HS-27A (cell line): Measurements from ENCODE around the gene TECR.
A peak's percentile ranks its signal among the peaks of the same experiment; 100 is the strongest.
"Not testable (repeated sequence)": the region's sequence is repeated elsewhere in the genome, so short reads cannot be mapped to it uniquely, and the experiment has no call there.

Source experiments
- DNase-seq: peaks from one replicate; pipeline ENCODE4 v3.0.0-alpha.2; 2012; ENCODE audit warnings: low read depth, missing footprints

The TECR gene

GRCh38 chr19:14529254-14530004 lies at the start of gene TECR:
Gene TECR, plus strand, starts transcription at chr19:14529594. Its CDS starts 103 bp downstream, at chr19:14529697.
- peak; percentile 98 for DNase-seq

GRCh38 chr19:14479975-14480699 lies 49.3 kb upstream of the TECR start:
- no peak for DNase-seq

GRCh38 chr19:14480700-14481079 lies 48.7 kb upstream of the TECR start:
- no peak for DNase-seq

GRCh38 chr19:14482172-14482941 lies 47.0 kb upstream of the TECR start:
- no peak for DNase-seq

DNA sequence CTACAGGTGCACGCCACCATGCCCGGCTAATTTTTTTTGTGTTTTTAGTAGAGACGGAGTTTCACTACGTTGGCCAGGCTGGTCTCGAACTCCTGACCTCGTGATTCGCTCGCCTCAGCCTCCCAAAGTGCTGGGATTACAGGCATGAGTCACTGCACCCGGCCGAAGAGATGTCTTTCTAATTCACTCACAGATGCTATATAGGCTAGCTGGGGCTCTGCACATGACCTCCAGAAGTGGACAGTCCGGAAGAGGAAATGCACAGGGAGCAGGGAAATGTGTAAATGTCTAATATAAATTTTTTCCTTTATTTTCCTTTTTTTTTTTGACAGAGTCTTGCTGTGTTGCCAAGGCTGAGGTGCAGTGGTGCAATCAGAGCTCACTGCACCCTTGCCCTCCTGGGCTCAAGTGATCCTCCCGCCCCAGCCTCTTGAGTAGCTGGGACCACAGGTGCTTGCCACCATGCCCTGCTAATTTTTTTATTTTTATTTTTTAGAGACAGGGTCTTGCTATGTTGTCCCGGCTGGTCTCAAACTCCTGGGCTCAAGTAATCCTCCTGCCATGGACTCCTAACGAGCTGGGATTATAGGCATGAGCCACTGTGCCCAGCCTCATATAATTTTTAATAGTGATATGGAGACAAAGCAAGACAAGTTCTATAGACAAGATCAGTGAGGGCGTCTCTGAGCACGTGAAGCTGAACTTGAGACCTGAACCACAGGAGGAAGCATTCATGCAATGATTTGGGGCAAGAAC lies 41.8 kb upstream of the TECR start:
- no peak for DNase-seq

- DNase-seq, result no peak
Observed at GRCh38 chr19:14492756-14493337, 36.5 kb upstream of the TECR start.

DNA sequence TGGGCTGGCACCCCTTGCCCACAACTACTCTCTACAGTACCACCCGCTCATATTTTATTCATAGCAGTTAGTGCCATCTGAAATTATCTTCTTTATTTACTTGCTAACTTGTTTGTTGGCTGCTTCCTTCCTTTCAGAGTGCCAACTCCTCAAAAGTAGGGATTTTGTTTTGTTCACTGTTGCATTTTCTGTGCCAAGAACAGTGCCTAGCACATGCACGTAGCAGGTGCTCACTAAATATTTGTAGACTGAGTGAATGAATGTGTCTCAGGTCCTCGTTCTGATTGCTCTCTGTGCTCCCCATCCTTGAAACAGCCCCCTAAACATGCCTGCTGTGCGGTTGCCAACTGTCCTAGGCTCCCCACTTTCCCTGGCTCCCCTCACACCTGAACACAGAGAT lies 35.0 kb upstream of the TECR start:
- no peak for DNase-seq

GRCh38 chr19:14494910-14495671 lies 34.3 kb upstream of the TECR start:
- no peak for DNase-seq

GRCh38 chr19:14495672-14496028 lies 33.7 kb upstream of the TECR start:
- DNase-seq, result no peak

DNA sequence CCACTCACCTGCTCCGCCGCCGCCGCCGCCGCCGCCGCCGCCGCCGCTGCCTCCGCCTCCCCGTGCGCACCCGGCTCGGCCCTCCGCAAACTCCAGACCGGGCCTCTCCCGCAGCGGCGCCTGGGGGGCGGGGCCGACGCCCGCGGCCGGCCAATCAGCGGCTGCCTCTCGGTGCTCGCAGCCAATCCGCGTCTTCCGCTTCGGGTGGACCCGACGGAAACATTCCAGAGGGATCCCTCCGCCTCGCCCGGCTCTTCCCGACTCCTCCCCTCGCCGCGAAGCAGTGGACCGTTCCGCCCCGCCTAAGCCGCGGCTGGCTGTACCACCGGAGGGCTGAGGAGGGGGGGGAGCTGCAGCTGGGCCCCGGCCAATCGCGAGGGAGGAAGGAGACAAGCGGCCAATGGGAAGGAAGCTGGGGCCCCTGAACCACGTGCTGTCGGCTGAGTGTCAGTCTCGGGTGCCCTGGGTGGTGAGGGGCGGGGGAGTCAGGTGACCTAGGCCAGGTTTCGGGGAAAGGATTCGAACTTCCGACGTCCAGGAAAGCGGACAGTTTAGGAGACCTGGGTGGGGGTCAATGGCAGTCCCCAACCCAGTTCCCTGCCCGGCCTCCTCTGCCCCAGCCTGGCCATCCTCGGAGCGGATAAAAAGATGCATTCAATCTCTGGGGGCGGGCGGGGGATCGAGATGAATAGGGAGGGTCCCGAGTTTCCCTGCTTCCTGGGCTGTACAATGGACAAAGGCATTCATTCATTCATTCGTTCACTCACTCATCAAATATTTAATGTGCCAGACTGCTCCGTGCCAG lies 33.2 kb upstream of the TECR start, which contains the start of gene GIPC1:
TSS of gene GIPC1 (minus strand) at position 99 of the 805 bp plus-strand sequence. CDS start 13,151 bp downstream, outside the sequence.
- peak; percentile 92 for DNase-seq

DNA sequence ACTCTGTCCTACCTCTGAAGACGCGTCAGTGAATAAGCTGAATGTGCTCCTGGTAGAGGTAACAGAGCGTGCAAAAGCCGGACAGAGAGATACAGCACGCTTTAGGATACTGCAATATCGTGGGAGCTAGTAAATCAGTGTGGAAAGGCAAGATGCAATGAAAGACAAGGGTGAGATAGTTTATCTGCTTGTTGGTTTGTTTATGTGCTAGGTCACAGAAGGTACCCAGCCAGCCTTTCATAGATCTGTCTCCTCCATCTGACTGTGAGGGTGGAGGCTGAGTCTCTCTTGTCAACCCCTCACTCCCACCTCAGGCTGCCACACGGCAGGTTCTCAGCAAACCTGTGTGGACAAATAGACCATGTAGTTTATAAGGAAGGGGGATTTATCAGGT lies 32.6 kb upstream of the TECR start:
- no peak for DNase-seq

- DNase-seq, result no peak
Observed at GRCh38 chr19:14497228-14497921, 32.0 kb upstream of the TECR start.

GRCh38 chr19:14502334-14503092 lies 26.9 kb upstream of the TECR start:
- DNase-seq, result no peak

DNA sequence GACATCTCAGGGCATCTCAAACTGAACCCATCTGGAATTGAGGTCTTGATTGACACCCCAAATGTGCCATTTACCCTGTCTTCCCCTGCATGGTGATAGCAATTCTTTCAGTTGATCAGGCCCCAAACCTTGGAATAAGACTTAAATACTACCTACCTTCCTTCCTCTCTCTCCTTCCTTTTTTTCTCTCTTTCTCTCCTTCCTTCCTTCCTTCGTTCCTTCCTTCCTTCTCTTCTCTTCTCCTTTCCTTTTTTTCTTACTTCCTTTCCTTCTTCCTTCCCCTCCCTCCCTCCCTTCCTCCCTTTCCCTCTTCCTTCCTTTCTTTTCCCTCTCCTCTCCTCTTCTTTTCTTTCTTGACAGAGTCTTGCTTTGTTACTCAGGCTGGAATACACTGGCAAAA lies 26.1 kb upstream of the TECR start:
- no peak for DNase-seq

GRCh38 chr19:14504575-14504974 lies 24.8 kb upstream of the TECR start:
- DNase-seq, result not testable (repeated sequence)

DNA sequence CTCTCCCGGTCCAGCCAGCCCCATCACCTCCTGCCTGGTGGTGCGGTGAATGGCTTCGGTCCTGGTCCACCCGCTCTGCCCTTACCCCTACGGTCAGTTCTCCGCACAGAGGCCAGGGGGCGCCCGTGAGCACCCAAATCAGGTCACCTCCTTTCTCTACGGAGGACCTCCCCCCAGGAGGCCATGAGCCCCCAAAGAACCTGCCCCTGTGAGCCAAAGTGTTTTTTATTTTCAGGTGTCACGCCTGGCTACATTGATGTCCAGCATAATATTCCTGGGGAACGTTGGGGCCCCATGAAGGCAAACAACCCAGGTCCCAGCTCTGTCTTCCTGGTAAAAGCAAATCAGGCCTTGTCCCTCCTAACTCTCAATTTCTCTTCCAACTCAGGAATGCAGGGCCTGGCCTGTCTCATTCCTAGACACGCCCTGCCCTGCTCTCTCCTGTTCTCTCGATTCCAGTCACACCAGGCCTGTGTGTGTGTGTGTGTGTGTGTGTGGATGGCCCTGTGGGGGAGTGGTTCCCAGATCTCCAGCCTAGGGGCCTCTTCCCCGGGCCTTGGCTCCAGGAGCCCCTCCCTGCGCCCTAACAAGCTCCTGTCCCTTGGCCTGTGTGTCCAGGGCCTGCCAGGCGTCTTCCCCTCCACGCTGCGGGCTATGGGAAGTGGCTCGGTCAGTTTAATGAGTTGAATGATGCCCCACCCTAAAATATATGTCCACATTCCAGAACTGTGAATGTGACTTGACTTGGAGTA lies 23.7 kb upstream of the TECR start:
- DNase-seq, result peak; percentile 90

GRCh38 chr19:14507704-14508542 lies 21.5 kb upstream of the TECR start:
- DNase-seq, result peak; percentile 41
